ENCODE measurements around the gene UFD1. TPM values are rescaled to one million over a fixed set of nuclear protein-coding genes. Genes with fewer than 3 reads are reported as not detected.

Gene UFD1
- total and polyA plus RNA-seq, 9 of the 15 experiments (the other 6 are each of a cell fraction or from before 2014, with no cell fraction given): 238 to 645 (median 363) TPM

DNA sequence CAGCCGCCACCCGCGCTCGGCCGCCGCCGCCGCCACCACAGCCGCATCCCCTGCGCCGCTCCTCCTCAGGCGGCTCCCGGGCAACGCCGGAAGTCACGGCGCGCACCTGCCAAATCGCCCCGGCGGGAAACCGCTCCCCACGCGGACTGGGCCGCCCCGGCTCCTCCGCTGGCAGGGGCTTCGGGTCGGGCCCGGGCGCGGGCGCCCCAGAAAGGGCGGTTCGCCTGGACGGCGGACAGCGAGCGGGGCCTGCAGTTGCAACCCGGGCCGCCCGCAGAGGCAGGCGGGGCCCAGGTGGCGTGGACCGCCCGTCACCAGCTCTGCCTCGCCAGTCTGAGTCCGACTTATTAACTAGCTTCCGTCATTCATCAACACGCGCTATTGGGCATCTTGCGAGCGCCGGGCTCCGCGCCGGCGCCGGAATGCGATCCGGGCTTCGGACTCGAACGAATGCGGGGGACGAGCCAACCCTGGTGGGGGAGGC lies 47.3 kb downstream of the UFD1 start, which contains the start of gene HIRA (continued):
- TF ChIP-seq, protein P1, sequence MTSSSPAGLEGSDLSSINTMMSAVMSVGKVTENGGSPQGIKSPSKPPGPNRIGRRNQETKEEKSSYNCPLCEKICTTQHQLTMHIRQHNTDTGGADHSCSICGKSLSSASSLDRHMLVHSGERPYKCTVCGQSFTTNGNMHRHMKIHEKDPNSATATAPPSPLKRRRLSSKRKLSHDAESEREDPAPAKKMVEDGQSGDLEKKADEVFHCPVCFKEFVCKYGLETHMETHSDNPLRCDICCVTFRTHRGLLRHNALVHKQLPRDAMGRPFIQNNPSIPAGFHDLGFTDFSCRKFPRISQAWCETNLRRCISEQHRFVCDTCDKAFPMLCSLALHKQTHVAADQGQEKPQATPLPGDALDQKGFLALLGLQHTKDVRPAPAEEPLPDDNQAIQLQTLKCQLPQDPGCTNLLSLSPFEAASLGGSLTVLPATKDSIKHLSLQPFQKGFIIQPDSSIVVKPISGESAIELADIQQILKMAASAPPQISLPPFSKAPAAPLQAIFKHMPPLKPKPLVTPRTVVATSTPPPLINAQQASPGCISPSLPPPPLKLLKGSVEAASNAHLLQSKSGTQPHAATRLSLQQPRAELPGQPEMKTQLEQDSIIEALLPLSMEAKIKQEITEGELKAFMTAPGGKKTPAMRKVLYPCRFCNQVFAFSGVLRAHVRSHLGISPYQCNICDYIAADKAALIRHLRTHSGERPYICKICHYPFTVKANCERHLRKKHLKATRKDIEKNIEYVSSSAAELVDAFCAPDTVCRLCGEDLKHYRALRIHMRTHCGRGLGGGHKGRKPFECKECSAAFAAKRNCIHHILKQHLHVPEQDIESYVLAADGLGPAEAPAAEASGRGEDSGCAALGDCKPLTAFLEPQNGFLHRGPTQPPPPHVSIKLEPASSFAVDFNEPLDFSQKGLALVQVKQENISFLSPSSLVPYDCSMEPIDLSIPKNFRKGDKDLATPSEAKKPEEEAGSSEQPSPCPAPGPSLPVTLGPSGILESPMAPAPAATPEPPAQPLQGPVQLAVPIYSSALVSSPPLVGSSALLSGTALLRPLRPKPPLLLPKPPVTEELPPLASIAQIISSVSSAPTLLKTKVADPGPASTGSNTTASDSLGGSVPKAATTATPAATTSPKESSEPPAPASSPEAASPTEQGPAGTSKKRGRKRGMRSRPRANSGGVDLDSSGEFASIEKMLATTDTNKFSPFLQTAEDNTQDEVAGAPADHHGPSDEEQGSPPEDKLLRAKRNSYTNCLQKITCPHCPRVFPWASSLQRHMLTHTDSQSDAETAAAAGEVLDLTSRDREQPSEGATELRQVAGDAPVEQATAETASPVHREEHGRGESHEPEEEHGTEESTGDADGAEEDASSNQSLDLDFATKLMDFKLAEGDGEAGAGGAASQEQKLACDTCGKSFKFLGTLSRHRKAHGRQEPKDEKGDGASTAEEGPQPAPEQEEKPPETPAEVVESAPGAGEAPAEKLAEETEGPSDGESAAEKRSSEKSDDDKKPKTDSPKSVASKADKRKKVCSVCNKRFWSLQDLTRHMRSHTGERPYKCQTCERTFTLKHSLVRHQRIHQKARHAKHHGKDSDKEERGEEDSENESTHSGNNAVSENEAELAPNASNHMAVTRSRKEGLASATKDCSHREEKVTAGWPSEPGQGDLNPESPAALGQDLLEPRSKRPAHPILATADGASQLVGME (CRISPR knock-in tag; IDR thresholded peaks at IDR 0.05): peak; percentile 98
- TF ChIP-seq SIN3A (IDR thresholded peaks at IDR 0.05; ENCODE audit: borderline replicate concordance in 2 of 2, control insufficient read depth in 1 of 2, low read depth in 2 of 2, low read length in 2 of 2) (peak in 1 of 2 experiments; percentile 9; a peak in 1 of 4 replicates), NUFIP1 (IDR thresholded peaks at IDR 0.05; ENCODE audit: partially characterized antibody) (no peak), MTF1 (CRISPR knock-in tag; IDR thresholded peaks at IDR 0.05; ENCODE audit: borderline replicate concordance) (no peak), SREBF2 (CRISPR knock-in tag; IDR thresholded peaks at IDR 0.05) (no peak), TAF7 (tag; IDR thresholded peaks at IDR 0.05) (no peak), CBX3 (IDR thresholded peaks at IDR 0.05; ENCODE audit: borderline replicate concordance in 1 of 2, low read length in 2 of 2) (peak in 1 of 2 experiments; percentile 45; a peak in 1 of 3 replicates), ETV1 (tag; conservative IDR thresholded peaks at IDR 0.05; ENCODE audit: low read depth) (peak; percentile 63), CREB1 (IDR thresholded peaks at IDR 0.05) (no peak), CREB1 (CRISPR knock-in tag; IDR thresholded peaks at IDR 0.05) (no peak), ZNF282 (CRISPR knock-in tag; IDR thresholded peaks at IDR 0.05) (no peak), ZNF143 (CRISPR knock-in tag; IDR thresholded peaks at IDR 0.05) (no peak)
- TF ChIP-seq, protein P2, sequence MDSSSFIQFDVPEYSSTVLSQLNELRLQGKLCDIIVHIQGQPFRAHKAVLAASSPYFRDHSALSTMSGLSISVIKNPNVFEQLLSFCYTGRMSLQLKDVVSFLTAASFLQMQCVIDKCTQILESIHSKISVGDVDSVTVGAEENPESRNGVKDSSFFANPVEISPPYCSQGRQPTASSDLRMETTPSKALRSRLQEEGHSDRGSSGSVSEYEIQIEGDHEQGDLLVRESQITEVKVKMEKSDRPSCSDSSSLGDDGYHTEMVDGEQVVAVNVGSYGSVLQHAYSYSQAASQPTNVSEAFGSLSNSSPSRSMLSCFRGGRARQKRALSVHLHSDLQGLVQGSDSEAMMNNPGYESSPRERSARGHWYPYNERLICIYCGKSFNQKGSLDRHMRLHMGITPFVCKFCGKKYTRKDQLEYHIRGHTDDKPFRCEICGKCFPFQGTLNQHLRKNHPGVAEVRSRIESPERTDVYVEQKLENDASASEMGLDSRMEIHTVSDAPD (CRISPR knock-in tag; IDR thresholded peaks at IDR 0.05): peak; percentile 75; the same call in 1 of the 2 replicates
- TF ChIP-seq, protein P3, sequence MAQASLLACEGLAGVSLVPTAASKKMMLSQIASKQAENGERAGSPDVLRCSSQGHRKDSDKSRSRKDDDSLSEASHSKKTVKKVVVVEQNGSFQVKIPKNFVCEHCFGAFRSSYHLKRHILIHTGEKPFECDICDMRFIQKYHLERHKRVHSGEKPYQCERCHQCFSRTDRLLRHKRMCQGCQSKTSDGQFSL (CRISPR knock-in tag; IDR thresholded peaks at IDR 0.05): no peak
- TF ChIP-seq, protein P3 (tag; IDR thresholded peaks at IDR 0.05): no peak
- TF ChIP-seq, protein P4, sequence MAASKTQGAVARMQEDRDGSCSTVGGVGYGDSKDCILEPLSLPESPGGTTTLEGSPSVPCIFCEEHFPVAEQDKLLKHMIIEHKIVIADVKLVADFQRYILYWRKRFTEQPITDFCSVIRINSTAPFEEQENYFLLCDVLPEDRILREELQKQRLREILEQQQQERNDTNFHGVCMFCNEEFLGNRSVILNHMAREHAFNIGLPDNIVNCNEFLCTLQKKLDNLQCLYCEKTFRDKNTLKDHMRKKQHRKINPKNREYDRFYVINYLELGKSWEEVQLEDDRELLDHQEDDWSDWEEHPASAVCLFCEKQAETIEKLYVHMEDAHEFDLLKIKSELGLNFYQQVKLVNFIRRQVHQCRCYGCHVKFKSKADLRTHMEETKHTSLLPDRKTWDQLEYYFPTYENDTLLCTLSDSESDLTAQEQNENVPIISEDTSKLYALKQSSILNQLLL (CRISPR knock-in tag; IDR thresholded peaks at IDR 0.05; ENCODE audit: borderline replicate concordance): no peak
- TF ChIP-seq, protein P5, sequence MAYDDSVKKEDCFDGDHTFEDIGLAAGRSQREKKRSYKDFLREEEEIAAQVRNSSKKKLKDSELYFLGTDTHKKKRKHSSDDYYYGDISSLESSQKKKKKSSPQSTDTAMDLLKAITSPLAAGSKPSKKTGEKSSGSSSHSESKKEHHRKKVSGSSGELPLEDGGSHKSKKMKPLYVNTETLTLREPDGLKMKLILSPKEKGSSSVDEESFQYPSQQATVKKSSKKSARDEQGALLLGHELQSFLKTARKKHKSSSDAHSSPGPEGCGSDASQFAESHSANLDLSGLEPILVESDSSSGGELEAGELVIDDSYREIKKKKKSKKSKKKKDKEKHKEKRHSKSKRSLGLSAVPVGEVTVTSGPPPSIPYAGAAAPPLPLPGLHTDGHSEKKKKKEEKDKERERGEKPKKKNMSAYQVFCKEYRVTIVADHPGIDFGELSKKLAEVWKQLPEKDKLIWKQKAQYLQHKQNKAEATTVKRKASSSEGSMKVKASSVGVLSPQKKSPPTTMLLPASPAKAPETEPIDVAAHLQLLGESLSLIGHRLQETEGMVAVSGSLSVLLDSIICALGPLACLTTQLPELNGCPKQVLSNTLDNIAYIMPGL (CRISPR knock-in tag; IDR thresholded peaks at IDR 0.05): peak; percentile 25; the same call in 1 of the 2 replicates
